GM23248 (cell line): ENCODE data around the gene RAB14. TPM values are rescaled to one million over a fixed set of nuclear protein-coding genes. Genes with fewer than 3 reads are reported as not detected.

Experiments
- DNase-seq: peaks from one replicate; pipeline ENCODE4 v3.0.0-alpha.2; 2015
- H2AFZ ChIP-seq: fragments of 200-600 bp; sonication (generic); 2 replicates; pipeline ENCODE4 v1.6.1; 2016; ENCODE audit warnings: antibody characterized with exemption
- H3F3A ChIP-seq: fragments of 200-600 bp; sonication (generic); 2 replicates; pipeline ENCODE4 v1.6.1; 2016; ENCODE audit warnings: mild to moderate bottlenecking, antibody characterized with exemption, mixed run types; ENCODE audit not compliant: insufficient read depth
- H3K27ac ChIP-seq: fragments of 200-600 bp; sonication (generic); 2 replicates; pipeline ENCODE4 v1.5.1; 2016; ENCODE audit warnings: mild to moderate bottlenecking
- H3K27me3 ChIP-seq: fragments of 200-600 bp; sonication (generic); replicated peaks from 2 replicates; pipeline ENCODE4 v1.6.1; 2016; ENCODE audit warnings: mild to moderate bottlenecking; ENCODE audit not compliant: insufficient read depth
- H3K36me3 ChIP-seq: fragments of 200-600 bp; sonication (generic); 2 replicates; pipeline ENCODE4 v1.6.1; 2016; ENCODE audit warnings: low read depth, mild to moderate bottlenecking
- H3K4me1 ChIP-seq: fragments of 200-600 bp; sonication (generic); 2 replicates; pipeline ENCODE4 v1.6.1; 2016; ENCODE audit warnings: mild to moderate bottlenecking; ENCODE audit not compliant: insufficient read depth
- H3K4me2 ChIP-seq: fragments of 200-600 bp; sonication (generic); one replicate; pipeline ENCODE4 v1.6.1; 2016; ENCODE audit warnings: mild to moderate bottlenecking; ENCODE audit not compliant: unreplicated experiment
- H3K4me3 ChIP-seq: fragments of 200-600 bp; sonication (generic); 2 replicates; pipeline ENCODE4 v1.5.1; 2016; ENCODE audit warnings: mild to moderate bottlenecking
- H3K79me2 ChIP-seq: fragments of 200-600 bp; sonication (generic); 2 replicates; pipeline ENCODE4 v1.6.1; 2016; ENCODE audit warnings: mild to moderate bottlenecking; ENCODE audit not compliant: insufficient read depth
- H3K9ac ChIP-seq: fragments of 200-600 bp; sonication (generic); 2 replicates; pipeline ENCODE4 v1.6.1; 2016; ENCODE audit warnings: mild to moderate bottlenecking
- H3K9me2 ChIP-seq: fragments of 200-600 bp; sonication (generic); 2 replicates; pipeline ENCODE4 v1.6.1; 2016; ENCODE audit warnings: mixed run types, mild to moderate bottlenecking, moderate library complexity; ENCODE audit not compliant: insufficient read depth
- H3K9me3 ChIP-seq: fragments of 200-600 bp; sonication (generic); one replicate; pipeline ENCODE4 v1.6.1; 2017; ENCODE audit warnings: low read depth
- H4K20me1 ChIP-seq: fragments of 200-600 bp; sonication (generic); 2 replicates; pipeline ENCODE4 v1.6.0; 2016; ENCODE audit not compliant: insufficient read depth
- EZH2 ChIP-seq: fragments of 200-600 bp; sonication (generic); IDR thresholded peaks from 2 replicates; pipeline ENCODE4 v1.6.1; 2018; ENCODE audit warnings: antibody characterized with exemption, mild to moderate bottlenecking; ENCODE audit not compliant: insufficient read depth, poor library complexity, severe bottlenecking
- EZH2phosphoT487 ChIP-seq: fragments of 200-600 bp; sonication (generic); IDR thresholded peaks from 2 replicates; pipeline ENCODE4 v1.6.1; 2018; ENCODE audit warnings: antibody characterized with exemption, moderate library complexity, mild to moderate bottlenecking, low read depth; ENCODE audit not compliant: insufficient read depth
- WGBS, 2 experiments: methylation state at CpG; one replicate each; pipeline ENCODE4 v1.1.6; 2015 to 2017; ENCODE audit warnings: low lambda C conversion rate in 2 of 2, low coverage in 1 of 2; ENCODE audit errors: missing lambda C conversion rate in 2 of 2; 5-methylcytosine and 5-hydroxymethylcytosine counted together
- in situ Hi-C: fragments of 300-500 bp; cut with MboI; formaldehyde crosslinking; loops from 2 replicates; pipeline ENCODE4 v1.15.0; 2020
- polyA plus RNA-seq: library from polyadenylated mRNA; unstranded; fragments of >200 nt; fragmentation: Nextera tagmentation; extraction: Ambion mirVana; gene quantifications from 2 replicates; pipeline ENCODE4 v1.2.1, GENCODE V29; 2016
- total RNA-seq: library from RNA; depleted of rRNA; stranded (reverse); fragments of >200 nt; shearing (Covaris generic); gene quantifications from 2 replicates; pipeline ENCODE4 v1.2.3, GENCODE V29; 2014

RAB14 gene
- total and polyA plus RNA-seq, 2 experiments from 2014 or later: 25.8 to 75.9 TPM

GRCh38 chr9:121232251-121232650, 30.6 kb upstream of the RAB14 start:
- TF ChIP-seq EZH2 (no peak), EZH2phosphoT487 (no peak)

GRCh38 chr9:121230256-121230655, 28.6 kb upstream of the RAB14 start:
- H3K4me2 ChIP-seq: no peak overlapping the region
- no peaks in the 10 kb centered on the region for H3K36me3 ChIP-seq
- H3K4me3 ChIP-seq: no peak overlapping the region
- DNase-seq: no peak
- no peak overlapping the region for H2AFZ ChIP-seq
- peaks cover 22% of the 10 kb centered on the region for H3K4me1 ChIP-seq
- no peaks in the 10 kb centered on the region for H3K9me2 ChIP-seq
- no peaks in the 10 kb centered on the region for H3K9me3 ChIP-seq
- 60 to 65% methylated on average over 5 of the region's 5 CpGs for WGBS, 2 experiments
- H3K27me3 ChIP-seq: no peaks in the 10 kb centered on the region
- in situ Hi-C loops: no loop called here
- H3K9ac ChIP-seq: no peak overlapping the region
- no peaks in the 10 kb centered on the region for H3K79me2 ChIP-seq
- peaks cover 11% of the 10 kb centered on the region; the same call in 1 of the 2 replicates for H3F3A ChIP-seq
- TF ChIP-seq EZH2: no peak
- TF ChIP-seq EZH2phosphoT487: no peak
- no peaks in the 10 kb centered on the region for H4K20me1 ChIP-seq
- H3K27ac ChIP-seq: no peak overlapping the region

More at GRCh38 chr9:121232251-121232650, 30.6 kb upstream of the RAB14 start:
- in situ Hi-C loops: no loop called here
- H3K9me2 ChIP-seq: no peaks in the 10 kb centered on the region
- no peak overlapping the region for H2AFZ ChIP-seq
- no peak overlapping the region for H3K4me2 ChIP-seq
- 93% methylated on average over 4 of the region's 4 CpGs for WGBS, 2 experiments
- no peak overlapping the region for H3K27ac ChIP-seq
- no peak overlapping the region for H3K9ac ChIP-seq
- H3K4me1 ChIP-seq: peaks cover 13% of the 10 kb centered on the region
- no peaks in the 10 kb centered on the region for H3K79me2 ChIP-seq
- DNase-seq: no peak
- H3K27me3 ChIP-seq: no peaks in the 10 kb centered on the region
- H3K36me3 ChIP-seq: no peaks in the 10 kb centered on the region
- H4K20me1 ChIP-seq: no peaks in the 10 kb centered on the region
- no peaks in the 10 kb centered on the region for H3K9me3 ChIP-seq
- H3K4me3 ChIP-seq: no peak overlapping the region
- H3F3A ChIP-seq: peaks cover 4% of the 10 kb centered on the region; the same call in 1 of the 2 replicates

GRCh38 chr9:121227862-121228261, 26.2 kb upstream of the RAB14 start:
- in situ Hi-C loops: no loop called here

GRCh38 chr9:121226175-121226574, 24.5 kb upstream of the RAB14 start:
- no peak for TF ChIP-seq EZH2phosphoT487
- no peak for TF ChIP-seq EZH2
- H3K9me2 ChIP-seq: no peaks in the 10 kb centered on the region
- no peaks in the 10 kb centered on the region for H3K27me3 ChIP-seq
- 0 out of 2 replicates have a peak, but pooled peaks cover 8% of the 10 kb centered on the region for H3F3A ChIP-seq
- H2AFZ ChIP-seq: 0 out of 2 replicates have a peak overlapping the region, but pooled peaks have one; percentile 22
- peak overlapping the region; percentile 34 for H3K4me2 ChIP-seq
- no peaks in the 10 kb centered on the region for H3K36me3 ChIP-seq
- H3K79me2 ChIP-seq: no peaks in the 10 kb centered on the region
- no peaks in the 10 kb centered on the region for H3K9me3 ChIP-seq
- in situ Hi-C loops: no loop called here
- H4K20me1 ChIP-seq: no peaks in the 10 kb centered on the region
- 50 to 53% methylated on average over 2 of the region's 2 CpGs for WGBS, 2 experiments
- DNase-seq: peak; percentile 73
- H3K4me3 ChIP-seq: no peak overlapping the region
- H3K9ac ChIP-seq: no peak overlapping the region
- no peak overlapping the region for H3K27ac ChIP-seq
- peaks cover 13% of the 10 kb centered on the region for H3K4me1 ChIP-seq

More at GRCh38 chr9:121227862-121228261, 26.2 kb upstream of the RAB14 start:
- 76 to 89% methylated on average over 4 of the region's 4 CpGs for WGBS, 2 experiments
- no peaks in the 10 kb centered on the region for H3K9me2 ChIP-seq
- no peak overlapping the region for H3K4me3 ChIP-seq
- no peak overlapping the region for H3K27ac ChIP-seq
- no peak overlapping the region for H3K4me2 ChIP-seq
- no peaks in the 10 kb centered on the region for H3K27me3 ChIP-seq
- H3K9me3 ChIP-seq: no peaks in the 10 kb centered on the region
- H3K79me2 ChIP-seq: no peaks in the 10 kb centered on the region
- TF ChIP-seq EZH2phosphoT487 (no peak), EZH2 (no peak)
- no peaks in the 10 kb centered on the region for H4K20me1 ChIP-seq
- no peak overlapping the region for H2AFZ ChIP-seq
- H3K9ac ChIP-seq: no peak overlapping the region
- H3K36me3 ChIP-seq: no peaks in the 10 kb centered on the region
- DNase-seq: no peak
- 0 out of 2 replicates have a peak, but pooled peaks cover 8% of the 10 kb centered on the region for H3F3A ChIP-seq
- H3K4me1 ChIP-seq: peaks cover 10% of the 10 kb centered on the region

GRCh38 chr9:121225240-121225639, 23.6 kb upstream of the RAB14 start:
- H3K4me1 ChIP-seq: peaks cover 13% of the 10 kb centered on the region
- H3K36me3 ChIP-seq: no peaks in the 10 kb centered on the region
- H3K4me3 ChIP-seq: no peak overlapping the region
- no peak overlapping the region for H3K9ac ChIP-seq
- no peak overlapping the region for H3K4me2 ChIP-seq
- H3F3A ChIP-seq: 0 out of 2 replicates have a peak, but pooled peaks cover 8% of the 10 kb centered on the region
- 74 to 81% methylated on average over 5 of the region's 5 CpGs for WGBS, 2 experiments
- no peak overlapping the region for H3K27ac ChIP-seq
- no peaks in the 10 kb centered on the region for H3K9me3 ChIP-seq
- H2AFZ ChIP-seq: no peak overlapping the region
- no peaks in the 10 kb centered on the region for H3K27me3 ChIP-seq
- TF ChIP-seq EZH2: no peak
- no peak for DNase-seq
- in situ Hi-C loops: no loop called here
- H3K79me2 ChIP-seq: no peaks in the 10 kb centered on the region
- no peaks in the 10 kb centered on the region for H4K20me1 ChIP-seq
- H3K9me2 ChIP-seq: no peaks in the 10 kb centered on the region
